Measurements from ENCODE around the gene UBE2L6.

GRCh38 chr11:57539342-57539741 is 28.1 kb downstream of the UBE2L6 start:
- no peak for TF ChIP-seq POLR2A (IDR thresholded peaks at IDR 0.05)
- no peak for TF ChIP-seq CTCF (IDR thresholded peaks at IDR 0.05)
